T-helper 1 cell treated with Interleukin-12 subunit alpha and Interleukin-12 subunit beta and Interleukin-4 antibody, amounts not matched to agents 30 ng/mL and 1 ng/mL, for 36 hours (primary cell): ENCODE measurements around the gene RBM39. TPM values are rescaled to one million over a fixed set of nuclear protein-coding genes. Genes with fewer than 3 reads are reported as not detected.
"Not testable (repeated sequence)": the region's sequence is repeated elsewhere in the genome, so short reads cannot be mapped to it uniquely, and the experiment has no call there.

Experiments
- intact Hi-C: fragments of 100-400 bp; cut with micrococcal nuclease; formaldehyde crosslinking; loops from one replicate; pipeline ENCODE4 v1.15.1; 2024
- total RNA-seq: library from RNA; stranded (reverse); gene quantifications from 2 replicates; pipeline ENCODE4 v1.2.3, GENCODE V29; 2022

RBM39 gene
- total RNA-seq, 1 donor from 2014 or later, result 387 TPM

GRCh38 chr20:35729836-35730582 is 12.1 kb downstream of the RBM39 start:
- intact Hi-C loops, result loop anchor here (10.0 kb wide), 1 partner anchor 1205 kb away; no protein-coding TSS in a partner anchor

- intact Hi-C loops, result no loop called here
Measured at GRCh38 chr20:35729283-35729807, 12.7 kb downstream of the RBM39 start.

GRCh38 chr20:35726842-35727711 is 15.0 kb downstream of the RBM39 start:
- intact Hi-C loops, result no loop called here

- intact Hi-C loops, result no loop called here
Measured at GRCh38 chr20:35724321-35725230, 17.5 kb downstream of the RBM39 start.

- intact Hi-C loops, result not testable (repeated sequence)
Measured at GRCh38 chr20:35723652-35724320, 18.3 kb downstream of the RBM39 start.

GRCh38 chr20:35723275-35723639 is 18.8 kb downstream of the RBM39 start:
- intact Hi-C loops, result not testable (repeated sequence)

- intact Hi-C loops, result no loop called here
Measured at GRCh38 chr20:35721621-35722020, 20.4 kb downstream of the RBM39 start.

GRCh38 chr20:35721219-35721618 is 20.8 kb downstream of the RBM39 start:
- intact Hi-C loops, result no loop called here

- intact Hi-C loops, result no loop called here
Measured at GRCh38 chr20:35720165-35721123, 21.6 kb downstream of the RBM39 start.

- intact Hi-C loops, result no loop called here
Measured at GRCh38 chr20:35719717-35720116, 22.3 kb downstream of the RBM39 start.

- intact Hi-C loops, result no loop called here
Measured at GRCh38 chr20:35718972-35719635, 23.0 kb downstream of the RBM39 start.

GRCh38 chr20:35718321-35718720 is 23.7 kb downstream of the RBM39 start:
- intact Hi-C loops, result not testable (repeated sequence)

- intact Hi-C loops, result no loop called here
Measured at GRCh38 chr20:35716330-35716729, 25.7 kb downstream of the RBM39 start.

GRCh38 chr20:35715652-35716051 is 26.4 kb downstream of the RBM39 start:
- intact Hi-C loops, result no loop called here

- intact Hi-C loops, result no loop called here
Measured at GRCh38 chr20:35714127-35714526, 27.9 kb downstream of the RBM39 start.

- intact Hi-C loops, result not testable (repeated sequence)
Measured at GRCh38 chr20:35713120-35713519, 28.9 kb downstream of the RBM39 start.

- intact Hi-C loops, result loop anchor here (2.0 kb wide), 1 partner anchor 23 kb away; no protein-coding TSS in a partner anchor
Measured at GRCh38 chr20:35711588-35712209, 30.4 kb downstream of the RBM39 start.

GRCh38 chr20:35710884-35711587 is 31.0 kb downstream of the RBM39 start:
- intact Hi-C loops, result loop anchor here (2.0 kb wide), 1 partner anchor 24 kb away; no protein-coding TSS in a partner anchor
